ENCODE results near the gene CTTNBP2.

Gene CTTNBP2

DNA sequence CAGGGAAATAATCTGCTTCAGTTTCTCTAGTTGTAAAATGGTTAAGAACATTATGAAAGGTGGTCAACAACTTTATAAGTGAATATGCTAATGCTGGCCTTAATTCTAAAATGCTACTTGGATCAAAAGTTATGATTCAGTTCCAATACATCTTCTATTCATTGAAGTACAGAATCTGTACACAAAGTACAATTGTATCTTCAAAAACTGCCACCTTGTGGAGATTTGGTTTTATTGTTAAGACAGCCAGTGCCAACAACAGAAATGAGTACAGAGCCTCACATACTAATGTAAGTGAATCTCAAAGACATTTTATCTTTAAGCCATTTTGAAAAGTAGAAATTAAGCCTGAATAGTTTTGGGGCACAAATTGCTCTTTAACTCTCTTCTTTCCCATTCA, 199.4 kb downstream of the CTTNBP2 start:
- no peak overlapping the region for H3K4me3 ChIP-seq (ENCODE audit: control insufficient read depth, low read depth, low read length)
- DNase-seq (ENCODE audit: low read depth): peak; percentile 50
- TF ChIP-seq, protein P1, sequence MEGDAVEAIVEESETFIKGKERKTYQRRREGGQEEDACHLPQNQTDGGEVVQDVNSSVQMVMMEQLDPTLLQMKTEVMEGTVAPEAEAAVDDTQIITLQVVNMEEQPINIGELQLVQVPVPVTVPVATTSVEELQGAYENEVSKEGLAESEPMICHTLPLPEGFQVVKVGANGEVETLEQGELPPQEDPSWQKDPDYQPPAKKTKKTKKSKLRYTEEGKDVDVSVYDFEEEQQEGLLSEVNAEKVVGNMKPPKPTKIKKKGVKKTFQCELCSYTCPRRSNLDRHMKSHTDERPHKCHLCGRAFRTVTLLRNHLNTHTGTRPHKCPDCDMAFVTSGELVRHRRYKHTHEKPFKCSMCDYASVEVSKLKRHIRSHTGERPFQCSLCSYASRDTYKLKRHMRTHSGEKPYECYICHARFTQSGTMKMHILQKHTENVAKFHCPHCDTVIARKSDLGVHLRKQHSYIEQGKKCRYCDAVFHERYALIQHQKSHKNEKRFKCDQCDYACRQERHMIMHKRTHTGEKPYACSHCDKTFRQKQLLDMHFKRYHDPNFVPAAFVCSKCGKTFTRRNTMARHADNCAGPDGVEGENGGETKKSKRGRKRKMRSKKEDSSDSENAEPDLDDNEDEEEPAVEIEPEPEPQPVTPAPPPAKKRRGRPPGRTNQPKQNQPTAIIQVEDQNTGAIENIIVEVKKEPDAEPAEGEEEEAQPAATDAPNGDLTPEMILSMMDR (conservative IDR thresholded peaks at IDR 0.05; ENCODE audit: control insufficient read depth, insufficient read depth, low read depth, low read length): peak; percentile 37

DNA sequence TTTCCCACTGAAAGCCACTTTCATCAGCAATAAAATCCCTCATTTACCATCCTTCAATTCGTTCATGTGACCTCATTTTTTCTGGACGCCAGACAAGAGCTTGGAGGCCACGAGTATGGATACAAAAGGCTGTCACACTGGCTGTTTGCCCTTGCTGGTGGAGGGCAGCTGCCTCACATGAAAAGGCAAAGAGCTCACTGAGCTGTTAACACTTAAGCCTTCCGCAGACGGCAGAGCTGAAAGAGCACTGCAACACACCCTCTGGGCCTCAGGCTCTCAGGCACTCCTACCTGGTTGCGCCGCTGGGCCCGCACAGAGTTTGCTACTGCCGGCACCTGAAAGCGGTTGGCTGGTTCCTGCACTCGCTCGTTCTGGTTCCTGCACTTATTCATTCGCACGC, 199.9 kb downstream of the CTTNBP2 start:
- DNase-seq (ENCODE audit: low read depth): no peak
- TF ChIP-seq, protein P1 (conservative IDR thresholded peaks at IDR 0.05; ENCODE audit: control insufficient read depth, insufficient read depth, low read depth, low read length): no peak
- H3K4me3 ChIP-seq (ENCODE audit: control insufficient read depth, low read depth, low read length): no peak overlapping the region

DNA sequence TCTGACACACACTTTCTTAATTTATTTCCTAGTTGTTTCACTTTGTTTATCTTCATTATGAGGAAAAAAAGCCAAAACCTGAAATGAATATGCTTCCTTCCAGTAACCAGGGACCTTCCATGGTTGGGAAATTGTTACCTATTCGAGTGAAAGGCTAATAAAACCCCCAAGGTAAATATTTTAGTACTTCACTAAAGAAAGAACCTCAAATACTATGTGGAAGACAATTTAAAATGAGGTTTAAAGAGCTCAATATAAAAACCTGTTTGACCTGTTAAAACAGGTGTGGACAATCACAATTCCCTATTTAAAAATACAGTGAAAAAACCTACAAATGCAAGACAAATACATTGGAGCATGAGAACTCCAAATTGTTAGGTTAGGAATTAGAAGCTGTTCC, 200.8 kb downstream of the CTTNBP2 start:
- DNase-seq (ENCODE audit: low read depth): no peak
- H3K4me3 ChIP-seq (ENCODE audit: control insufficient read depth, low read depth, low read length): no peak overlapping the region
- TF ChIP-seq, protein P1 (conservative IDR thresholded peaks at IDR 0.05; ENCODE audit: control insufficient read depth, insufficient read depth, low read depth, low read length): no peak

DNA sequence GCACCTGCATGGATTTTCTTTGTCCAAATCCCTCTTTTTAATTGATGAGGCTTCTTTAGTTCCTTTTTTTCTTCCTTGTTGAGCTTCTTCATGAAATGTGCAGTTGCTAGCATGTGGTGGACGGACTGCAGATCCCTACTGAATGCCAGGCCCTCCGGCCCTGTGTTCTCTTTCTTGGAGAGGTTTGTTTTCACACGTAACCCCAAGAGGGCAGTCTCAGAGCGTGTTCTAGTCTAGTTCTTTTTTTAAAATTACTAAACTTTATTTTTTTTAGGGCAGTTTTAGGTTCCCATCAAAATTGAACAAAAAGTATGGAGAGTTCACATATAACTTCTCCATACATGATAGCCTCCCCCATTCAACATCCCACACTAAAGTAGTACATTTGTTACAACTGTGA, 203.4 kb downstream of the CTTNBP2 start:
- H3K4me3 ChIP-seq (ENCODE audit: control insufficient read depth, low read depth, low read length): no peak overlapping the region
- peak; percentile 6 for DNase-seq (ENCODE audit: low read depth)
- TF ChIP-seq, protein P1 (conservative IDR thresholded peaks at IDR 0.05; ENCODE audit: control insufficient read depth, insufficient read depth, low read depth, low read length): peak; percentile 0

DNA sequence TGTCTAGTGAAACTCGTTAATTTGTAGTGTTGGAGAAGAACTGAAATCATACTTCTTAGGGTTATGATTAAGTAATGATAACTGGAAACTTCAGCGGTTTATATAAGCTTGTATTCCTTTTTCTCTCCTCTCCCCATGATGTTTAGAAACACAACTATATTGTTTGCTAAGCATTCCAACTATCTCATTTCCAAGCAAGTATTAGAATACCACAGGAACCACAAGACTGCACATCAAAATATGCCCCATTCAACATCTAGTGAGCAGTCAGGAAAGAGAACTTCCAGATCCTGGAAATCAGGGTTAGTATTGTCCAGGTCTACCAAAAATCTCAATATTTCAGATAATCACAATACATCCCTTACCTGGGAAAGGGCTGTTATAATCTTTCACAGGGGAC, 205.8 kb downstream of the CTTNBP2 start:
- DNase-seq (ENCODE audit: low read depth): no peak
- no peak overlapping the region for H3K4me3 ChIP-seq (ENCODE audit: control insufficient read depth, low read depth, low read length)
- TF ChIP-seq, protein P1 (conservative IDR thresholded peaks at IDR 0.05; ENCODE audit: control insufficient read depth, insufficient read depth, low read depth, low read length): no peak

DNA sequence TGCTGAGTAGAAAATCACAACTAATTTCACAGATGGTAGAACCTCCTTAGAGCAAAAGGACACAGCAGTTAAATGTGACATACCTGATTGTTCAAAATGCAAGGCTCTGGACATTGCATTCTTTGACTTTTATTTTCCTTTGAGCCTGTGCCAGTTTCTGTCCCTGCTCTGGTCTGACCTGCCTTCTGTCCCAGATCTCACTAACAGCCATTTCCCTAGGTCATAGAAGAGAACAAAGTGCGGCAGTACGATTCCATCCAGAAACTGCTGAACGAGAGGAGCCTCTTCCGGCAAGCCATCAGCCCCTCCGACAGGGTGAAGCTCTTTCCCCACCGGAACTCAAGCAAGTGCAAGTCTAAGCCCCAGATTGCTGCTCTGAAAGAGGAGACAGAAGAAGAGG, 206.6 kb downstream of the CTTNBP2 start:
- H3K4me3 ChIP-seq (ENCODE audit: control insufficient read depth, low read depth, low read length): no peak overlapping the region
- no peak for DNase-seq (ENCODE audit: low read depth)
- TF ChIP-seq, protein P1 (conservative IDR thresholded peaks at IDR 0.05; ENCODE audit: control insufficient read depth, insufficient read depth, low read depth, low read length): no peak

DNA sequence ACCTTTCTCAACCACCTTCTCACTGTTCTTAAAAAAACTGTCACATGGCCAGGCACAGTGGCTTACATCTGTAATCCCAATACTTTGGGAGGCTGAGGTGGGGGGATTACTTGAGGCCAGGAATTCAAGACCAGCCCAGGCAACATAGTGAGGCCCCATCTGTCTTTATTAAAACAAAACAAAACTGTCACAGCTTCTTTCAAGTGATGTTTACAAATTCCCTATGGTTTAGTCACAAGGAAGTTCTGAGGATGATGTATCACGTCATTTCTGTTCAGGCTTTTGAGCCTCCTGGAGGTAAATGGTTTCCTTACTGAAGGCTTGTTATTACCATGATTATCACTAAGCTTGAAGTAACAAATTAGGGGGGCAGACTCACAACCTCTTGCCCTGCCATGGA, 207.2 kb downstream of the CTTNBP2 start:
- H3K4me3 ChIP-seq (ENCODE audit: control insufficient read depth, low read depth, low read length): no peak overlapping the region
- DNase-seq (ENCODE audit: low read depth): peak; percentile 47
- TF ChIP-seq, protein P1 (conservative IDR thresholded peaks at IDR 0.05; ENCODE audit: control insufficient read depth, insufficient read depth, low read depth, low read length): no peak
